Keratinocyte (primary cell): Measurements from ENCODE around the gene DSTYK. TPM values are rescaled to one million over a fixed set of nuclear protein-coding genes. Genes with fewer than 3 reads are reported as not detected.

Experiments used
- DNase-seq: peaks from one replicate; pipeline ENCODE4 v3.0.0-alpha.2; 2011; ENCODE audit warnings: low read depth, missing footprints, low spot score
- FAIRE-seq: peaks from 2 replicates; lab custom pipeline; 2011; peaks lifted over from hg19 to GRCh38; lab: Jason Lieb, UNC
- H2AFZ ChIP-seq: 2 replicates; pipeline ENCODE4 v1.6.0; 2012; ENCODE audit warnings: low read length, control low read depth, inconsistent platforms; ENCODE audit not compliant: control insufficient read depth
- H3K27ac ChIP-seq: 2 replicates; pipeline ENCODE4 v1.5.1; 2011; ENCODE audit warnings: low read length; ENCODE audit not compliant: control insufficient read depth, insufficient read depth
- H3K27me3 ChIP-seq: 3 replicates; pipeline ENCODE4 v1.6.0; 2011; ENCODE audit warnings: low read length; ENCODE audit not compliant: control insufficient read depth, insufficient read depth; ENCODE audit errors: extremely low read depth
- H3K36me3 ChIP-seq, 2 experiments: 2 replicates in 1 of 2; 3 replicates in 1 of 2; pipeline ENCODE4 v1.5.1; 2011; ENCODE audit warnings: low read length in 2 of 2, mild to moderate bottlenecking in 1 of 2; ENCODE audit not compliant: control insufficient read depth in 2 of 2, insufficient read depth in 2 of 2; ENCODE audit errors: extremely low read depth in 1 of 2
- H3K4me1 ChIP-seq: 3 replicates; pipeline ENCODE4 v1.5.1; 2011; ENCODE audit warnings: low read length; ENCODE audit not compliant: control insufficient read depth, insufficient read depth; ENCODE audit errors: extremely low read depth
- H3K4me2 ChIP-seq: 3 replicates; pipeline ENCODE4 v1.6.0; 2011; ENCODE audit warnings: low read depth, low read length; ENCODE audit not compliant: control insufficient read depth, insufficient read depth; ENCODE audit errors: extremely low read depth
- H3K4me3 ChIP-seq, 3 experiments: fragments of 200-600 bp in 1 of 3; sonication (generic) in 1 of 3; 2 replicates in 2 of 3; 3 replicates in 1 of 3; pipeline ENCODE4 v1.5.1; 2011 to 2016; ENCODE audit warnings: low read length in 3 of 3, mild to moderate bottlenecking in 3 of 3, control low read depth in 2 of 3, inconsistent platforms in 1 of 3, low read depth in 1 of 3, mixed read lengths in 1 of 3, mixed run types in 1 of 3, moderate library complexity in 1 of 3; ENCODE audit not compliant: control insufficient read depth in 2 of 3, insufficient read depth in 2 of 3; ENCODE audit errors: extremely low read depth in 1 of 3
- H3K79me2 ChIP-seq: 2 replicates; pipeline ENCODE4 v1.6.0; 2012; ENCODE audit warnings: low read length; ENCODE audit not compliant: control insufficient read depth, insufficient read depth
- H3K9ac ChIP-seq: 3 replicates; pipeline ENCODE4 v1.6.0; 2011; ENCODE audit warnings: low read length; ENCODE audit not compliant: control insufficient read depth, insufficient read depth; ENCODE audit errors: extremely low read depth
- H3K9me1 ChIP-seq: 3 replicates; pipeline ENCODE4 v1.6.0; 2011; ENCODE audit warnings: low read length; ENCODE audit not compliant: control insufficient read depth, insufficient read depth; ENCODE audit errors: extremely low read depth
- H3K9me3 ChIP-seq: 2 replicates; pipeline ENCODE4 v1.5.1; 2012; ENCODE audit warnings: low read depth, low read length; ENCODE audit not compliant: control insufficient read depth
- H4K20me1 ChIP-seq: 3 replicates; pipeline ENCODE4 v1.6.0; 2011; ENCODE audit warnings: low read length; ENCODE audit not compliant: control insufficient read depth, insufficient read depth; ENCODE audit errors: extremely low read depth
- EZH2 ChIP-seq: IDR thresholded peaks from one replicate; pipeline ENCODE4 v1.6.1; 2012; ENCODE audit warnings: inconsistent platforms, mild to moderate bottlenecking, low read length, moderate library complexity
- dilution Hi-C: fragments of 300-500 bp; cut with MboI; formaldehyde crosslinking; loops from one replicate; pipeline ENCODE4 v1.7.0; 2020; ENCODE audit warnings: low sequenced_read_pairs; ENCODE audit not compliant: extremely low pct_ligation_motif_present
- polyA plus RNA-seq, 5 experiments: library from polyadenylated mRNA; depleted of rRNA in 3 of 5; stranded (reverse) in 3 of 5; stranded (forward) in 1 of 5; unstranded in 1 of 5; fragments of >200 nt; gene quantifications; 1 replicate in 1 of 5; 2 replicates in 3 of 5; 3 replicates in 1 of 5; pipeline versions ENCODE4 v1.2.1 to v1.2.3, GENCODE V29; 2011 to 2012; ENCODE audit warnings: missing spikeins in 2 of 5, low read depth in 1 of 5, low replicate concordance in 1 of 5
- TF ChIP-seq, protein P1 (sequence below), 3 experiments: IDR thresholded peaks in 1 of 3; conservative IDR thresholded peaks in 1 of 3; optimal IDR thresholded peaks in 1 of 3; 2 replicates in 2 of 3; 3 replicates in 1 of 3; pipeline versions ENCODE3 to v1.5.1; 2011; ENCODE audit warnings: low read length in 3 of 3, mild to moderate bottlenecking in 3 of 3, moderate library complexity in 2 of 3, control low read depth in 1 of 3, inconsistent platforms in 1 of 3; ENCODE audit not compliant: insufficient read depth in 2 of 3; ENCODE audit errors: extremely low read depth in 1 of 3

Gene DSTYK
- polyA plus RNA-seq, 1 donor (not counting 4 experiments of a cell fraction or from before 2014, with no cell fraction given), result 7.6 TPM

DNA sequence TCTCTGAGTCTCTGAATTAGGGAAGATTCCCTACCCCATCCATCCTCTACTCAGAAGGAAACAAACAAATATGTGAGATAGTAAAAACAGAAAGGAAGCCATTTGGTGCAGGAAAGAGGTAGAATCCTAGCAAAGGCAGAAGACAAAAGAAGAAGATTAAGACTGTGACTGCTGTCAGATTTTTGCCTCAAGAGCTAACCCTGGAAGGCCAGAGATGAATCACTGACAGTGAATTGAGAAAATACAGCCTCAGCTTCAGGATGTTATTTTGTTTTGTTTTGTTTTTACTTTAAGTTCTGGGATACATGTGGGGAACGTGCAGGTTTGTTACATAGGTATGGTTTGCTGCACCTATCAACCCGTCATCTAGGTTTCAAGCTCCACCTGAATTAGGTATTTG is 31.7 kb downstream of the DSTYK start:
- peaks cover 5% of the 10 kb centered on the region for H3K9me1 ChIP-seq
- no peak overlapping the region for H3K27ac ChIP-seq
- no peaks in the 10 kb centered on the region for H4K20me1 ChIP-seq
- no peak for DNase-seq
- H3K36me3 ChIP-seq, result peaks cover 0 to 1% of the 10 kb centered on the region in 2 experiments
- no peaks in the 10 kb centered on the region for H3K27me3 ChIP-seq
- H3K9me3 ChIP-seq, result no peaks in the 10 kb centered on the region
- H3K79me2 ChIP-seq, result peaks cover 1% of the 10 kb centered on the region
- FAIRE-seq, result no peak
- H3K4me2 ChIP-seq, result no peak overlapping the region
- peaks cover 15% of the 10 kb centered on the region for H3K4me1 ChIP-seq
- dilution Hi-C loops, result no loop called here
- TF ChIP-seq, protein P1, sequence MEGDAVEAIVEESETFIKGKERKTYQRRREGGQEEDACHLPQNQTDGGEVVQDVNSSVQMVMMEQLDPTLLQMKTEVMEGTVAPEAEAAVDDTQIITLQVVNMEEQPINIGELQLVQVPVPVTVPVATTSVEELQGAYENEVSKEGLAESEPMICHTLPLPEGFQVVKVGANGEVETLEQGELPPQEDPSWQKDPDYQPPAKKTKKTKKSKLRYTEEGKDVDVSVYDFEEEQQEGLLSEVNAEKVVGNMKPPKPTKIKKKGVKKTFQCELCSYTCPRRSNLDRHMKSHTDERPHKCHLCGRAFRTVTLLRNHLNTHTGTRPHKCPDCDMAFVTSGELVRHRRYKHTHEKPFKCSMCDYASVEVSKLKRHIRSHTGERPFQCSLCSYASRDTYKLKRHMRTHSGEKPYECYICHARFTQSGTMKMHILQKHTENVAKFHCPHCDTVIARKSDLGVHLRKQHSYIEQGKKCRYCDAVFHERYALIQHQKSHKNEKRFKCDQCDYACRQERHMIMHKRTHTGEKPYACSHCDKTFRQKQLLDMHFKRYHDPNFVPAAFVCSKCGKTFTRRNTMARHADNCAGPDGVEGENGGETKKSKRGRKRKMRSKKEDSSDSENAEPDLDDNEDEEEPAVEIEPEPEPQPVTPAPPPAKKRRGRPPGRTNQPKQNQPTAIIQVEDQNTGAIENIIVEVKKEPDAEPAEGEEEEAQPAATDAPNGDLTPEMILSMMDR (optimal IDR thresholded peaks at IDR 0.05 in 1 of 3, IDR thresholded peaks at IDR 0.05 in 1 of 3, conservative IDR thresholded peaks at IDR 0.05 in 1 of 3; ENCODE audit: extremely low read depth in 1 of 3, insufficient read depth in 2 of 3, low read length in 3 of 3), result no peak
- no peak for TF ChIP-seq EZH2
- H3K9ac ChIP-seq, result no peak overlapping the region
- no peak overlapping the region for H3K4me3 ChIP-seq
- no peak overlapping the region for H2AFZ ChIP-seq

DNA sequence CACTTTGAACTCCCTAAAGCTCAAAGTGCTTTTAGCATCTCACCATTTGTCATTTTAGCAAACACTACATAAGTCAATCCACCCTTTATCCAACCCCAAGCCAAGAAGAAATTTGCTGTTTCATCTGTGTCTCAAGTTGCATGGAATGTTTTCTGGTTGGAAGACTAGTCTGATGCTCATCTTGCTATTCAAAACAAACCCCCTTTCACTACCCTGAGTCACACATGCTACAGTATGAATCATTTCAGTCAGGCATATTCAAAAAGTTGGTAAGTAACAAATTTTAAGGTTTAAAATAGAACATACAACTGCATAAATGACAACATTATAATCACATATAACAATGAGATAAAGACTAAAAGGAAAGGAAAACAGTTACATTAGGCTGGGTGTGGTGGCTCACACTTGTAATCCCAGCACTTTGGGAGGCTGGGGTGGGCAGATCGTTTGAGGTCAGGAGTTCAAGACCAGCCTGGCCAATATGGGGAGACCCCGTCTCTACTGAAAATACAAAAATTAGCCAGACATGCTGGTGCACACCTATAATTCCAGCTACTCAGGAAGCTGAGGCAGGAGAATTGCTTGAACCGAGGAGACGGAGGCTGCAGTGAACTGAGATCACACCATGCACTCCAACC is 38.7 kb downstream of the DSTYK start:
- TF ChIP-seq, protein P1 (optimal IDR thresholded peaks at IDR 0.05 in 1 of 3, IDR thresholded peaks at IDR 0.05 in 1 of 3, conservative IDR thresholded peaks at IDR 0.05 in 1 of 3; ENCODE audit: extremely low read depth in 1 of 3, insufficient read depth in 2 of 3, low read length in 3 of 3), result no peak
- TF ChIP-seq EZH2, result no peak
- peaks cover 0 to 4% of the 10 kb centered on the region in 2 experiments for H3K36me3 ChIP-seq
- peak; percentile 67 for FAIRE-seq
- no peaks in the 10 kb centered on the region for H3K9me3 ChIP-seq
- H3K27ac ChIP-seq, result peak overlapping the region; percentile 68
- H3K9me1 ChIP-seq, result peaks cover 5% of the 10 kb centered on the region
- no peak overlapping the region for H3K9ac ChIP-seq
- no peaks in the 10 kb centered on the region for H4K20me1 ChIP-seq
- peak overlapping the region; percentile 9 for H3K4me2 ChIP-seq
- H2AFZ ChIP-seq, result no peak overlapping the region
- dilution Hi-C loops, result no loop called here
- no peaks in the 10 kb centered on the region for H3K79me2 ChIP-seq
- no peaks in the 10 kb centered on the region for H3K27me3 ChIP-seq
- peaks cover 25% of the 10 kb centered on the region for H3K4me1 ChIP-seq
- peak; percentile 77 for DNase-seq
- H3K4me3 ChIP-seq, result no peak overlapping the region
